Islet precursor cell (in vitro differentiated cells): ENCODE measurements around the gene NLRP10.
A peak's percentile ranks its signal among the peaks of the same experiment; 100 is the strongest.
"Not testable (repeated sequence)": the region's sequence is repeated elsewhere in the genome, so short reads cannot be mapped to it uniquely, and the experiment has no call there.

Source experiments
- DNase-seq: peaks from one replicate; pipeline ENCODE4 v3.0.0-alpha.2; 2018

The NLRP10 gene, protein sequence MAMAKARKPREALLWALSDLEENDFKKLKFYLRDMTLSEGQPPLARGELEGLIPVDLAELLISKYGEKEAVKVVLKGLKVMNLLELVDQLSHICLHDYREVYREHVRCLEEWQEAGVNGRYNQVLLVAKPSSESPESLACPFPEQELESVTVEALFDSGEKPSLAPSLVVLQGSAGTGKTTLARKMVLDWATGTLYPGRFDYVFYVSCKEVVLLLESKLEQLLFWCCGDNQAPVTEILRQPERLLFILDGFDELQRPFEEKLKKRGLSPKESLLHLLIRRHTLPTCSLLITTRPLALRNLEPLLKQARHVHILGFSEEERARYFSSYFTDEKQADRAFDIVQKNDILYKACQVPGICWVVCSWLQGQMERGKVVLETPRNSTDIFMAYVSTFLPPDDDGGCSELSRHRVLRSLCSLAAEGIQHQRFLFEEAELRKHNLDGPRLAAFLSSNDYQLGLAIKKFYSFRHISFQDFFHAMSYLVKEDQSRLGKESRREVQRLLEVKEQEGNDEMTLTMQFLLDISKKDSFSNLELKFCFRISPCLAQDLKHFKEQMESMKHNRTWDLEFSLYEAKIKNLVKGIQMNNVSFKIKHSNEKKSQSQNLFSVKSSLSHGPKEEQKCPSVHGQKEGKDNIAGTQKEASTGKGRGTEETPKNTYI

GRCh38 chr11:7965386-7965785 is at the start of gene NLRP10:
NLRP10 (minus strand) TSS chr11:7965447; CDS start chr11:7963495, 1,952 bp downstream.
- no peak for DNase-seq

GRCh38 chr11:8013833-8014232 is 48.6 kb upstream of the NLRP10 start:
- peak; percentile 38 for DNase-seq

DNA sequence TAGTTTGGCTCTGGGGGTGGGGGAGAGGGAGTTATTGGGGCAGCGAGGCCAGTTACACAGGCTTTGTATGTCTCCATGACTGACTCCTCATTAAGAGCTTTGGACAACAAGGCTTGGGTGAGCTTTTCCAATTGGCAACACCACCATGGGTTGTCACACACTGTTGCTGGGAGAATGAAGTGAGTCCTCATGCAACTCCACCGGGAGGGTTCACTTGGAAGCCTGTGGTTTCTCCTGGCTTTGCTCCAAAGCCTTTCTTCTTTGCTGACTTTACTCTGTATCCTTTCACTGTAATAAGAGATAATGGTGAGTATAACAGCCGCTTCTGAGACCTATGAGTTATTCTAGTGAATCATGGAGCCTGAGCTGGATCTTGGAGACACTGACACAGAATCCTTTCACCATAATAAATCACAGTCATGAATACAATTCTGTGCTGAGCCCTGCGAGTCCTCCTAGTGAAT is 46.8 kb upstream of the NLRP10 start:
- peak; percentile 13 for DNase-seq

- peak; percentile 32 for DNase-seq
Observed at GRCh38 chr11:8011371-8011770, 46.1 kb upstream of the NLRP10 start.

DNA sequence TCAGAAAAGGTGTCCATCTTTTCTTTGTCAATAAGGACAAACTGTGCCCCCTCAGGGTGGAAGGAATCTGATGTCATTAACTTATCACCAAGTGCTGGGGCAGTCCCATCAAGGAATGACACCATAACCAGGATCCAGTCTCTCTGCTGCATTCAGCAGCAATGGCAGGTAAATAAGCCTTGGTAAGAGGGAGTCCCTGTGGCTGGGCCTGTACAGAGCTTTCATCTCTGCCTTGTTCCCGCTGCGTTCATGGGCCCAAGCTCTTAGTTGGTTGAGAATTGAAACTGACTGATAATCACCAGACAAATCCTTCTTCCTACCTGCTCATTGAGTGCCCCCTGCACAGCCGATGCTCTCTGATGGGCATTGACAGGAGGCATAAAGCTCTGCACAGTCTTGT is 44.6 kb upstream of the NLRP10 start:
- no peak for DNase-seq

GRCh38 chr11:8008212-8008611 is 43.0 kb upstream of the NLRP10 start:
- peak; percentile 20 for DNase-seq

DNA sequence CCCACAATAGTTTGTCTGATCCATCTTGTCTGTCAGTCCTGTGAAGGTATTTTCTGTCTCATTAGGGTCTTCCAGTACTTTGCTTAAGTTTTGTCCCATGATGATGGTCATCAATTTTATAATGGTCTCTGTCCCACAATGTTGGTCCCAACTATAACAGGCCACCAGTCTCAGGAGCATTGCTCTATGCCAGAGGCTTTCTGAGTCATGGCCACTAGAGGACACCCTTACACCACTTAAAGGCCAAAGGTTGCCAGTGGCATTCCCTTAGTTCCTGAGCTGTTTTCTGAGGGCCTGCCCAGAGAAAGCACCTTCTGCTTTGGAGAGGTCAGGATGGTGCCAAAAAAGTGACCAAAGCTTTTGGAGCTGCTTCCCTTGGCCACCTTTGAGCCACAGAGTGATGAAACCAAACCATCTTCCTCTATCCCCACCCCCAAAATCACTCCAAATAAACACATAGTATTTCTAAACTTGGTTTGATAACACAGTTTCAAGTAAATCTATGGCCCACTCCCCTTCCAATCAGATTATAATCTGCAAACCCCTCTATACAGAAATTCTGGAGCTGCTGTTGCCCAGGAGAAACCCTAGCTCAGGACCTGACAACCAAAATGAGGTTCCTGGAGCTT is 41.2 kb upstream of the NLRP10 start:
- DNase-seq: peak; percentile 83

- DNase-seq: peak; percentile 29
Observed at GRCh38 chr11:8005556-8005955, 40.3 kb upstream of the NLRP10 start.

GRCh38 chr11:8004008-8004407 is 38.8 kb upstream of the NLRP10 start:
- DNase-seq: peak; percentile 8

DNA sequence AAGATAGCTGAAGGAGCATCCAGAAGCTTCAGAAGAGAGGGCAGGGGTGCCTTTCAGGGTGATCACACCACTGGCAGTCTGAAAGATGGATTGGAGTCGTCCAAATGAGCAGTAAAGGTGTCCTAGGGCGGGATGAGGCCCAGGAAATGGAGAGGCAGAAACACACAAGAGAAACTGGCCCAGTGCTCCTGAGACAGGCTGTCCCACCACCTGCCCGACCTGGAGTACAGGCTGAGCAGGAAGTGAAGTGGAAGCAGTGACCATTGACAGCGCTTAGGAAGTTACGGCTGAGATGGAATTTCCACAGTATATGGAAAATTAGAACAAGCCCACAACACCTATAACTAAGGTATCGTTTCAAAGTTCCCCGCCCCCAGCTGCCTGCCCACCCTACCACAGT is 37.9 kb upstream of the NLRP10 start:
- peak; percentile 52 for DNase-seq

DNA sequence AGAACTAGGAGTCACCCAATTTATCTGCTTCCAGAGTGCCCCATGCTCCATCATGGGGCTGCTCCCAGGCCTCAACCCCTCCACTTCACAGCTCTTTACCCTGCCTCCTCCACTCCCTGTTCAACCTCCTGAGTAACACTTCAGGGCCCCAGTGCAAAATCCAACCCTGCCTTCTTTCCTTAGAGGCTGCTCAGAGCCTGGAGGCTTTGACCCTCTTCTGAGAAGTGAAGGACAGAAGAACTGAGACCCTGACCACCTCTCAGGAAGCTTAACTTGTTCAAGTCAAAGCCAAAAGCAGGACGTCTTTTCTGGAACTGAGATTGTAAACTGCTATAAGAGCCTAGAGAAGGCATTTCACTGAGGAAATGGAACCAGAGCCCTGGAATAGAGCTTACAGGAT is 37.4 kb upstream of the NLRP10 start:
- peak; percentile 44 for DNase-seq

GRCh38 chr11:8000390-8000789 is 35.1 kb upstream of the NLRP10 start:
- DNase-seq: no peak

DNA sequence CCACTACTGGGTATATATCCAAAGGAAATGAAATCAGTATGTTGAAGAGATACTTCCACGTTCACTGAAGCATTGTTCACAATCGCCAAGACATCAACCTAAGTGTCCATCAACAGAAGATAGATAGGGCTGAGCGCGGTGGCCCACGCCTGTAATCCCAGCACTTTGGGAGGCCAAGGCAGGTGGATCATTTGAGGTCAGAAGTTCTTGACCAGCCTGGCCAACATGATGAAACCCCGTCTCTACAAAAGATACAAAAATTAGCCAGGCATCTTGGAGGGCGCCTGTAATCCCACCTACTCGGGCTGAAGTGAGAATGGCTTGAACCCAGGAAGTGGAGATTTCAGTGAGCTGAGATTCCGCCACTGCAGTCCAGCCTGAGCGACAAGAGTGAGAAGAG is 34.5 kb upstream of the NLRP10 start:
- no peak for DNase-seq

GRCh38 chr11:7994581-7995278 is 29.5 kb upstream of the NLRP10 start:
- DNase-seq: peak; percentile 22

GRCh38 chr11:7987560-7987883 is 22.3 kb upstream of the NLRP10 start:
- not testable (repeated sequence) for DNase-seq

DNA sequence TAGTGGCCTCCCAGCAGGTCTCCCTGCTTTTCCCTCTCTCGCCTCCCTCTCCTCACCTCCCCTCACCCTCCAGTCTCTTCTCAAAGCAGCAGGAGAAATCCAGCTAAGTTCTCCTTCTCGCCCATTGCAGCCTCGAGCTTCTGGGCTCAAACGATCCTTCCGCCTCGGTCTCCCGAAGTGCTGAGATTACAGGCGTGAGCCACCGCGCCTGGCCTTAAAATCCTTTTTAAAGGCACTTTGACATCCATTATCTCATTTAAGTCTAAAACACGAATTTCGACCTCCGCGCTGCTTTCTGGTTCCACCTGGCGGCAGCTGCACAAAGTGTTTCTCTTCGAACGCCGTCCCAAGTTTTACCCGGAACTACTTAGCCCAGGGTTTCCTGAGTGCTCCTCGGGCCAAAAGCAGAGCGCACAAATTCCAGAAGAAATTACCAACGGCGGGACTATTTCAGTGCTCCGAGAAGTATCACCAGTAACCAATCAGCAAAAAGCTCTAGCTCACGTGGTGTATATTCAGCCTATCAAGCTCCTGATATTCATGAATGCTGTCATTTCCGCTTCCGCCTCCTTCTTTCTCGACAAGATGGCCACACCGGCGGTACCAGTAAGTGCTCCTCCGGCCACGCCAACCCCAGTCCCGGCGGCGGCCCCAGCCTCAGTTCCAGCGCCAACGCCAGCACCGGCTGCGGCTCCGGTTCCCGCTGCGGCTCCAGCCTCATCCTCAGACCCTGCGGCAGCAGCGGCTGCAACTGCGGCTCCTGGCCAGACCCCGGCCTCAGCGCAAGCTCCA is 21.7 kb upstream of the NLRP10 start, which contains the start of gene EIF3F:
Gene EIF3F, plus strand, starts transcription at position 570 of the 792 bp plus-strand sequence. Its CDS starts 16 bp downstream, at position 586.
- peak; percentile 98 for DNase-seq

DNA sequence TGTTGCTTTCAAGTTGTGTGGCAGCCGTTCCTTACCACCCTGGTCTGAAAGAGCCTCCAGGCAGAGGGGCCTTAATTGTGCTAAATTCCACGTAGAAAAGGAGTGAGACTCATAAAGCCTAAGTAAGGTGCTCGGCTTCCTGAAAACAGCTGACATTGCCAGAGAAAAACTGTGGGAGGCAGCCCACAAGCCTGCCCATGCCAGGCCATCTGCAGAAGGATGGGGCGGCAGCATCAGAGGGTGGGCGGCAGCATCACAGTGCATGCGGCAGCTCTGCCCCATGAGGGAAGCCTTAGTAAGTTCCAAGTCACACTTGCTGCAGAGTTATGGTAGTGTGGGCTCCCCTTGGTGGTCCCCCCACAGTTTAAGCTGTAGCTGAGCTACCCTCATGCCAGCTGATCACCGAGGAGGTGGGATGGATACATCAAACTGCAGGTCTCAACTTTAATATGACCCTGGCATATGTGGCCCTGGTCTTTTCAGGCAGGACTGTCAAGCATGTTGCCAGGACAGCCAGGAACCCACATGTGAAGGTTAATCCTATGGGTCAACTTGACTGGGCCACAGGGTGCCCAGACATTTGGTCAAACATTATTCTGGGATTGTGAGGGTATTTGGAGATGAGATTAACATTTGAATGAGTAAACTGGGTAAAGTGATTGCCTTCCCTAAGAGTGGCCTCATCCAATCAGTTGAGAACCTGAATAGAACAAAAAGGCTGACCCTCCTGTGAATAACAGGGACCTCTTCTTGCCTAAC is 18.8 kb upstream of the NLRP10 start:
- DNase-seq: peak; percentile 40

- DNase-seq: no peak
Observed at GRCh38 chr11:7982582-7983119, 17.4 kb upstream of the NLRP10 start.

- no peak for DNase-seq
Observed at GRCh38 chr11:7981619-7982157, 16.4 kb upstream of the NLRP10 start.

GRCh38 chr11:7977232-7977917 is 12.1 kb upstream of the NLRP10 start:
- no peak for DNase-seq
